Stromal cell of bone marrow (primary cell): ENCODE results near the gene ZC3HAV1L.
"Not testable (repeated sequence)": the region's sequence is repeated elsewhere in the genome, so short reads cannot be mapped to it uniquely, and the experiment has no call there.

Source experiments
- DNase-seq: peaks from one replicate; pipeline ENCODE4 v3.0.0-alpha.2; 2012; ENCODE audit warnings: low read depth

Gene ZC3HAV1L

DNA sequence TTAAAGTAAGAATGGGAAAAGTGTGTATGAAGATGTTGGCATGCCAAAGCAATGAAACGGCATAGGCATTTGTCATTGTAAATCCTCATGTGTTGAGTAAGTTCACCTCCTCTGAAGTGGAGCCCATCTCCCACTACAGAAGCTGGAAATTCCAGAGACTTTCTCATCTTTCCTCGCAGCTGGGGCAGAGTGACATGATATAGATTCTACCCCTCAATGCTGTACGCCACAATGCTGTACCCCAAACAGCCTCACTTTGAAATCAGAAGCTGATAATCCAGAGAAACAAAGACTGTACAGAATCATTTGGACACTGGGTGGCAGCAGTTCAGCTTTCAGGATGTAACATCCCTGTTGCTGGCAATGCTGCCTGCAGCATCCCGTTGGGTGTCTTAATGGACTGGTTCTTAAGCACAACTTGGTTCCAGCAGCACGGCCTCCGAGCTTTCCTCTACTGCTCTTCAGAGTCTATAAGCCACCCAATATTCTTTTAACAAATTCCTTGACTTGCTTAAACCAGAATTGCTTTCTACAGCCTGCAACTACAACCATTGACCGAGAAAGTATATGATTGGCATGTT, 18.8 kb downstream of the ZC3HAV1L start:
- DNase-seq, result peak; percentile 54

DNA sequence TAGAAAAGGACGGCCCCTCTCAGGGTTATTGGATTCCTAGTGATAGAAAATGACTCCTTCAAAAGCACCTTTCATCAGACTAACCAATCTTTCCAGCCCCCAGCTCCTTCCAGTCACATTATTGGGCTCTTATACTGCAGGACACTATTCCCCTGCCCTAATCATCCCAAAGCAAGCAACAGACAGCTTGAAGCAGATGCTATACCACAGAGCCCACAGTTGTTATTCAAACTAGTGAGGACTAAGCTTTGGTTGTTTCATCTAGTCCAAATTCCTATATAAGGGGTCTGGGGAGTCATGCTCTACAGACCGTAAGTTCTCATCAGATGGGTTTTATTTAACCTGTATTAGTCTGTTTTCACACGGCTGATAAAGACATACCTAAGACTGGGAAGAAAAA, 24.5 kb downstream of the ZC3HAV1L start:
- no peak for DNase-seq

DNA sequence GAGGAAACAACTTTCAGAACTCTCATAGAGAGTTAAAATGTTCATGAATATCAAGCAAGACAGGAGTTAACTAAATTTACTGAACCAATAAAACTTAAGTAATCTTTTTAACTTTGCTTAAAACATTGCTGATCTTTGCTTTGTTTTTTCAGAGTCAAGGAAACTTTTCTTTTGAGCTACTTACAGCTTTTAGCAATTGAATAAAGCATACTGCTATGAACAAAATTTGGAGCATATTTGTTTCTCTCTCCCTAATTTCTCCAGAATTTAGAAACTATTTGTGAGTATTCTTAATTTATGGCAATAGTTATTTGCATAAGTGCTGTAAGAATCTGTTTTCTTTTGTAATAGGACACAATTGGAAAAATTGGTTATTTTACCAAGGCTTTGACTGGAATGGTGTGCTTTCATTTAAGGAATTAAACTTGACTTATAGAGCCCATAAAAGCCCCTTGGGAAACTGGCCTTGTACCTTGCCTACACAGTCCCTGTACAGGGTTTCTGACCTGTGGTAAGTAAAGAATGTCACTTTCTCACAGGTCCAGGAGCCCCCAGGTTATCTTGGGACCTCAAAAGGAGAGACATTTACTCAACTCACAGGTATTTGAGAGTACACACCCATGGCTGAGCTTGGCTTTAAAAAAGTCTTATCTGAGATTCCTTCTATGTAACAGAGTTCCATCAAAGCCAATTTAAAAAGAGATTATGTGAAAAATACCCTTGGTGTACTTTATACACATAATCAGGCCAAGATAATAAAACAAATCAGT, 31.3 kb downstream of the ZC3HAV1L start:
- no peak for DNase-seq

DNA sequence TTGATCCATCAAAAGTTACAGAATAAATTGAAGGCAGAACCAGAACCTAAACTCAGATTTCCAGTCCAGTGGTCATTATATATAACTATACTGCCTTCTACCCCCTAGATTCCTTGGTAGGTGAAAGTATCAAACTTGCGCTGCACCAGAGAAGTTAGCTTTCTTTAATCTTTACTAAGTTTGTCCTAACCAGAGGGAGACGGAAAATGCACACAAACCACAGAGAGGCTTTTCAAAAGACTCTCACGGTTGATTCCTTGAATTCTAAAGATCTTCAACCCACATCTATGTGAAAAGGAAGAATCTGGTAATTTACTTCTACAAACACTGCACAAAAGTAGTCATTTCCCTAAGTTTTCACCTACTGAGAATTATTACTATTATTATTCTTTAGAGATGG, 36.4 kb downstream of the ZC3HAV1L start:
- no peak for DNase-seq

DNA sequence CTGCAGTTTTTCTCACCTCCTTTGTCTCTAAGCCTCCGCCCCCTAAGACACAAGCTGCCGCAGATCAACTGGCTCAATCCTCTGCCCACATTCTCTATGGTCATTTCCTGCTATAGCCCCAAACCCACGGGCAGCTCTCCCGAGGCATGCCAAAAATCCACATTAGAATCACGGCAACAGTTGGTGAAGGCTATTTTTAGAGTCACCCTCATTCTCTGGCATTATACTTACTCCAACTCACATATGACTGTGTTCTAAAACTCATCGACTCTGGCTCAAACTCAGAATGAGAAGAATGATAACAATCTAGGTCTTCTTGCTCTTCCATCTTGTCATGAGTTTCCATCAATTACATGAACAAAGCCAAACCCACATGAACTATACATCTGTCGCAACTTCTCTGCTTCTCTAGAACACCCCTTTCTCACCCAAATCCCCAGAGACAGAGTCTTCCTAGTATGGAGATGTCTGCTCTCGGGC, 43.8 kb downstream of the ZC3HAV1L start:
- peak; percentile 48 for DNase-seq

DNA sequence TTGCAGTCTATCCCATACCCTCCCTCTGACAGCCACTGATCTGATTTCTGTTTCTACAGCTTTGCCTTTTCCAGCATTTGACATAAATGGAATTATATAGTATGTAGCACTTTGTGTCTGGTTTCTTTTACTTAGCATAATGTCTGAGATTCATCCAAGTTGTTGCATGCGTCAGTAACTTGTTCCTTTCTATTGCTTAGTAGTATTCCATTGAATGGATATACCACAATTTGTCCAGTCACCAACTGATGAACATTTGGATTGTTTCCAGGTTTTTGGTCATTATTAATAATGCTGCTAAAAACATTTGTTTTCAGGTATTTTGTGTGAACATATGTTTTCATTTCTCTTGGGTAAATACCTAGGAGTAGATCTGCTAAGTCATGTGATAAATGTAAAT, 48.2 kb downstream of the ZC3HAV1L start:
- no peak for DNase-seq

DNA sequence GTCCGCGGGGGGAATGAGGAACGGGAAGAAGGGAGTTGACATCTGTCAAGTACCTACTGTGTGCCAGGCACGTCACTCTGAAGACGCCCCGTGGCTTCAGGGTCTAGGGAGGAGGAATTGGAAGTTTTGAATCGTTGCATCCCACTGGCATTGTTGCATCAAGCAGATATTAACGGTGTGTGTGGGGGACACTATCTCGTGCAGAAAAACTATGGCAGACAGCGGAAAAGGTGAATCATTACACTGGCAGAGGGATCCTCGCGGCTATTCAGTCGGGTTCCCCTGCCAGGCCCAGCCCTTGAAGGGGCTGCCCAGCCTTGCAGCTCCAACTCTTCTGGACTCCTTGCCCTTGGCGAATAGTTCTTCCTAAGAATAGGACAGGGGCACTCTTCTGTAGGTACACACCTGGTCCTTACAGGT, 53.6 kb downstream of the ZC3HAV1L start:
- DNase-seq, result no peak

DNA sequence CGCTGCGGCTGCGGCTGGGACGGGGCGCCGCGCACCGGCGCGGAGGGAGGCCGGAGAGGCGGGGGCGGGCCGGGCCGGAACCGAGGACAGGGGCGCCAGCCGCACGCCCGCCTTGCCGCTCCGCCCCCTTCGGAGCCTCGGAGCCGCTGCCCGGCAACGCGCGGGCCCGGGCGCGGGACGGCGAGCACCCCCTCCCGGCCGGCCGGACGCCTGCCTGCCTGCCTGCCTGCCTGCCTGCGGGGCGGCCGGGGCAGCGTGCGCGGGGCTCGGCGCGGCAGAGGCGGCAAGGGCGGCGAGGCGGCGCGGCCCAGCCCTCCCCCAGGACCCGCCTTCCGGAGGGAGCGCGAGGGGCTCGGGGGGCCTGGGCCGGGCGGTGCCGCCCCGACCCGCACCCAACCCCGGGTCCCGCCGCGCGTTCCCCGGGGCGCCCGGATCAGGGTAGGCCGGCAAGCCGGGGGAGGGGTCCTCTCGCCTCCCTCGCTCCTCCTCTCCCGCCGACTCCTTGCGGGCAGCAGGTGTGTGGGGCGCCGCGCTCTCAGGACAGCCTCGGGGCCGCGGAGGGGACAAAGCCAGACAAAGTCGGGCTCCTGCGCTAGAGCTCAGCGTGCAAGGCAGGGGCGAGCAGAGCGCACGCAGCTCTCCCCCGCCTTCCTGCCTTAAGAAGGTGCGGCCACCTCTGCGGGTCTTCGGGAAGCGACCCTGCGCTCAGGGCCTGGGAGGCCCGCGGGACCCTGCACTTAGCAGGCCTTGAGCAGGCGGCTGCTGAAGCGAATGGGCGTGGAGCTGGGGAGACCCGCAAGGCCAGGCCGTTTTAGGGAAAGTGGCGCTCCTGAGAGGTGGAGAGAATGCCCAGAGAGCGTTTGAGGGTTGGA, 54.3 kb downstream of the ZC3HAV1L start, which contains the start of gene KIAA1549:
Gene KIAA1549, minus strand, starts transcription at position 58 of the 872 bp plus-strand sequence. CDS start 120 bp downstream, outside the sequence.
- DNase-seq, result peak; percentile 40

DNA sequence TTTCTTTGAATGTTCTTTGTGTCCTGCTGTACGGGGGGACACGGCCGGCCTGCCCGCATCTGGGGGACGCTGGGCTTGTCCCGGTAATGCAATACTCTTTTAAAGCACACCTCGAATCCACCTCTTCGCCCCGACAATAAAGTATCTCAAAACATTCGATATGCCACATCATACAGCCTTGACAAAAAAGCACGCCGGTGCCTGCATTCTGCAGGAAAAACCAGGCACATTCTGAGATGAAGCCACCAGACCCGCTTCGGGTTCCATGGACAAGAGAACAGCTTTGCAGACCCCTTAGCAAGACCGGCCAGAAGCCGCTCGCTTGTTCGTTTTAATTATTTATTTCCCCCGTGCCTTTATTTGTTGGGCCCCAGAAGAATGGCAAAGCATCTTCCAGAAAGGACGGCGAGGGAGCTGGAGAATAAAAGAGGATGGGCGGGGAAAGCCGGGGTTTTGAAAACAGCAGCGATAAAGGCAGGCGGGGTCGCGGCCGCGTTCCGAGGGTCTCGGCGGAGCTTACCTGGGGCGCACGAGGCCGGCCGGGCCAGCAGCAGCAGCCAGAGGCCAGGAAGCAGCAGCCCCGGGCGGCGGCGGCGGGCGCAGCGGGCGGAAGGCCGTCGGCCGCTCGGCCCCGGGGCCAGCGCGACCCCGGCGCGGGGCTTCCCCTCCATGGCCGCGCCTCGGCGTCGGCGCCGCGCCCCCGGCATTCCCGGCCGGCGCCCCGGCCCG, 55.1 kb downstream of the ZC3HAV1L start:
- DNase-seq, result no peak

DNA sequence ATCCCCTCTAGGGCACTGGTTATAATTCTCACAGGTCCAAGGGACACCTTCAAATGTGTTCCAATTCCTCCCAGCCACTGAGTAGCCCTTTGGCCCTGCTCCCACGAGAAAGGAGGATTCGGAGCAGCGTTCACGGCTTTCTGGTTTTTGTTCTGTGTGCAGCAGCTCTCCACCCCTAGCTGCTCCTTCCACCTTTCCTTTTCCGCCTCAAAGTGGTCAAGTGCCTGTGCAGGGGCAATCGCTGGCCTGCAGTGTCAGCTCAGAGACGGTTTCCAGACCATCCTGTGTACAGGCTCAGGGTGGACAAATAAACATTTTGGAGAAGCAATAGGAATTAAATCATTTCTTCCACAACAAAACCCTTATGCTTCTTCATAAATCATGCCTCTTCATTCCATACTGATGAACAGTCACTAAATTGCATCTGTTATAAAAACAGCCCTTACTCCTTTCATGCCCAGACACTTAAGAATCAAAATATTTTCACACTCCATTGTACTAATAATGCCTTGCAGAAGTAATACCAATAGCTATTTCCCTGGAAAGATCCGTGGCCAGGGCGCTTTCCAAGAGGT, 55.8 kb downstream of the ZC3HAV1L start:
- DNase-seq, result no peak

DNA sequence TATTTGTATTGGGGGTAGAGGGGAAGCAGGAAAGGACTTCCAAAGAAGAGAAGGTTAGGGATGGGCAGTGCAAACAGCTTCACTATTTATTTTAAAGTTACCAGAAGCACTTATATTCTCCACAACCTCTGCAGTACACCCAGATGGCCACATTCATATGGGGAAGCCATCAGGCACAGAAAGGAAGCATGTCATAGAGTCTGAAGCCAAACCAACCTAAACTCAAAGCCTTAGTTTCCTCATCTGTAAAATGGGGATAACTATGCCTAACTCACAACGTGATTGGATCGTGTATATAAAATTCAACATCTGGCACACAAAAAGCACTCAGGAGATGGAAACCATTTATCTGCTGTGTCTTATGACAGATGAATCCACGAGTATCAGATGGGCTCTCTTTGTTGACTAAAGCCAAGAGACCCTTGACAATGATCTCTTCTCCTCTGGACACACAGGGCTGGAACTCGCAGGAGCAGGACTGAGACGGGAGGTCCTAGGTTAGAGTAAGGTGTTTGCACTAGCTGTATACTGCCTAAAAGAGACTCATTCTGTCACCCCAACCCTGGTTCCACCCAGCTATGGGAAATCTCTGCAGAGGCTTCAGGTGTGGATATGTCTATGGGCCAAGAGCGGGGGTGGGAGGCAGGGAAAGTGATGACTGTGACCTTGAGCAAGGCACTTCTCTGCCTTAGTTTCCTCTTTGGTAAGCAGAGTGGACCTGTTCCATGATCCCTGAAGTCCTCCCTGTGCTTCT, 56.4 kb downstream of the ZC3HAV1L start:
- no peak for DNase-seq

DNA sequence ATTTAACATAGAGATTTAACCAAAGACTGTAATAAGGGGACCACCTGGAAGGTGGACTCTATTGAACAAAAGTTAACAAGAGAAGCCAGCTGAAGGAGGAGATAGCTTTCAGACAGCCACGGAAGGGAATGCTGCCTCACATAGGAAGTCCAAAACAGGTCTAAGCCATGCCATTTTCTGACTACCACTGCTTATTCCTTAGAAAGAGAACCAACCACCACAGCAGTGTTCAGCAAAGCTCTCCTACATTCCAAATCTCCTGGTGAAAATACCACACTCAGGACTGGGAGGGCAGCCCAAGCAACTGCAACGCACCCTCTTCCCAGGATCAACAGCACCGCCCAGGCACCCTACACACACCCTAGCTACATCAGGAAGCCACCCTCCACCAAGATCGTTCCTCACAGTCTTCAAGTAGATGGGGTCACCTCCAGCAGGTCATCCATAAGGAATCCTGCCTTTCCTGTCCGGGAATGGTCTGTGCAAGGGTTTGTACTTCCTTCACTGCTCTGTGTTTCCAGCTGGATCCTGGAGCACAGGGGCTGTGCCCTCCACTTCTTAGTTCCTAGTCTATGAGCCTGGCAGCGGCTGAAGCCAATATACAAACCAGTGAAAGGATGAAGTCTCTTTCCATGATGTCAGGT, 57.2 kb downstream of the ZC3HAV1L start:
- no peak for DNase-seq

DNA sequence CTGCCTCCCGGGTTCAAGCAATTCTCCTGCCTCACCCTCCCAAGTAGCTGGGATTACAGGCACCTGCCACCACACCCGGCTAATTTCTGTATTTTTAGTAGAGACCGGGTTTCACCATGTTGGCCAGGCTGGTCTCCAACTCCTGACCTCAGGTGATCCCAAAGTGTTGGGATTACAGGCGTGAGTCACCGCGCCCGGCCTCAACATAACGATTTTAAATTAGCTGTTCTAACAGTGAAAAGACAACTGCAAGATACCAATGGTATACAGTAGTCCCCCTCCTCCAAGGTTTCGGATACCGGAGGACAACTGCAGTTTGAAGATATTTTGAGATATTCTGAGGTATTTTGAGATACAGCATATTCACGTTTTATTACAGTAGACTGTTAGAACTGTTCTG, 59.7 kb downstream of the ZC3HAV1L start:
- DNase-seq, result not testable (repeated sequence)
